DOHH2 (cell line): ENCODE data around the gene ADAT1.
A peak's percentile ranks its signal among the peaks of the same experiment; 100 is the strongest.

ENCODE experiments used
- H3F3A ChIP-seq: fragments of 200-600 bp; sonication (generic), shearing (Covaris generic); 2 replicates; pipeline ENCODE4 v1.6.0; 2016; ENCODE audit warnings: antibody characterized with exemption, mild to moderate bottlenecking; ENCODE audit not compliant: control insufficient read depth, insufficient read depth
- H3K27ac ChIP-seq: fragments of 200-600 bp; sonication (generic); 2 replicates; pipeline ENCODE4 v1.5.1; 2014; ENCODE audit warnings: low read depth, mild to moderate bottlenecking, low read length, moderate library complexity
- H3K27me3 ChIP-seq: fragments of 200-600 bp; sonication (generic); 2 replicates; pipeline ENCODE4 v1.6.1; 2014; ENCODE audit warnings: mild to moderate bottlenecking, low read length, mixed read lengths; ENCODE audit not compliant: control insufficient read depth
- H3K36me3 ChIP-seq: fragments of 200-600 bp; sonication (generic); 2 replicates; pipeline ENCODE4 v1.6.1; 2014; ENCODE audit warnings: mild to moderate bottlenecking, low read length, moderate library complexity, mixed read lengths; ENCODE audit not compliant: control insufficient read depth
- H3K4me1 ChIP-seq: fragments of 200-600 bp; sonication (generic); 2 replicates; pipeline ENCODE4 v1.6.1; 2014; ENCODE audit warnings: mild to moderate bottlenecking, low read length, mixed read lengths; ENCODE audit not compliant: control insufficient read depth
- H3K4me2 ChIP-seq: fragments of 200-600 bp; sonication (generic); 2 replicates; pipeline ENCODE4 v1.6.0; 2014; ENCODE audit warnings: mild to moderate bottlenecking, low read length, moderate library complexity
- H3K4me3 ChIP-seq: fragments of 200-600 bp; sonication (generic); 2 replicates; pipeline ENCODE4 v1.5.1; 2014; ENCODE audit warnings: mild to moderate bottlenecking, low read length, mixed read lengths
- H3K79me2 ChIP-seq: fragments of 200-600 bp; sonication (generic); 2 replicates; pipeline ENCODE4 v1.6.1; 2014; ENCODE audit warnings: mild to moderate bottlenecking, low read length, mixed read lengths; ENCODE audit not compliant: control insufficient read depth
- H3K9me2 ChIP-seq: fragments of 200-600 bp; sonication (generic); replicated peaks from 2 replicates; pipeline ENCODE4 v1.6.1; 2014; ENCODE audit warnings: mild to moderate bottlenecking, low read length, mixed read lengths; ENCODE audit not compliant: control insufficient read depth
- H3K9me3 ChIP-seq: fragments of 200-600 bp; sonication (generic); 2 replicates; pipeline ENCODE4 v1.6.1; 2014; ENCODE audit warnings: antibody characterized with exemption, low read length, mixed read lengths; ENCODE audit not compliant: control insufficient read depth, insufficient read depth
- H4K20me1 ChIP-seq: fragments of 200-600 bp; sonication (generic); 2 replicates; pipeline ENCODE4 v1.6.0; 2014; ENCODE audit warnings: low read depth, mild to moderate bottlenecking, antibody characterized with exemption, low read length, moderate library complexity; ENCODE audit not compliant: control insufficient read depth, insufficient read depth
- CTCF ChIP-seq: fragments of 200-600 bp; sonication (generic); IDR thresholded peaks from one replicate; pipeline ENCODE4 v1.5.1; 2014; ENCODE audit warnings: antibody characterized with exemption, mild to moderate bottlenecking, low read depth, low read length; ENCODE audit not compliant: poor library complexity, severe bottlenecking
- EZH2phosphoT487 ChIP-seq: fragments of 200-600 bp; sonication (generic); IDR thresholded peaks from 2 replicates; pipeline ENCODE4 v1.6.1; 2017; ENCODE audit warnings: borderline replicate concordance, mild to moderate bottlenecking, antibody characterized with exemption, low read length, moderate library complexity, mixed read lengths

Gene ADAT1

GRCh38 chr16:75624921-75625334 is 1.8 kb upstream of the ADAT1 start:
- Histone ChIP-seq H3K4me3 (no peak overlapping the region), H4K20me1 (no peaks in the 10 kb centered on the region), H3K36me3 (peaks cover 66% of the 10 kb centered on the region), H3K27me3 (no peaks in the 10 kb centered on the region), H3F3A (peaks cover 28% of the 10 kb centered on the region), H3K4me1 (peaks cover 19% of the 10 kb centered on the region), H3K9me2 (no peaks in the 10 kb centered on the region), H3K9me3 (no peaks in the 10 kb centered on the region), H3K27ac (no peak overlapping the region), H3K4me2 (no peak overlapping the region), H3K79me2 (peaks cover 23% of the 10 kb centered on the region)
- TF ChIP-seq EZH2phosphoT487 (no peak), CTCF (no peak)

- no peaks in the 10 kb centered on the region for H3K9me3 ChIP-seq
- peaks cover 23% of the 10 kb centered on the region for H3K79me2 ChIP-seq
- no peaks in the 10 kb centered on the region for H4K20me1 ChIP-seq
- no peaks in the 10 kb centered on the region for H3K27me3 ChIP-seq
- no peak for TF ChIP-seq EZH2phosphoT487
- peak; percentile 71 for TF ChIP-seq CTCF
- H3K36me3 ChIP-seq, result peaks cover 58% of the 10 kb centered on the region
- H3K9me2 ChIP-seq, result no peaks in the 10 kb centered on the region
- no peak overlapping the region for H3K27ac ChIP-seq
- H3K4me1 ChIP-seq, result peaks cover 23% of the 10 kb centered on the region
- H3F3A ChIP-seq, result peaks cover 21% of the 10 kb centered on the region
- peak overlapping the region; percentile 93 for H3K4me2 ChIP-seq
- H3K4me3 ChIP-seq, result peak overlapping the region; percentile 96
These were observed 2.0 kb downstream of the ADAT1 start for GRCh38 chr16:75621170-75621477.

- Histone ChIP-seq H3K9me2 (no peaks in the 10 kb centered on the region), H3F3A (peaks cover 15% of the 10 kb centered on the region), H3K4me1 (peaks cover 23% of the 10 kb centered on the region), H3K79me2 (peaks cover 23% of the 10 kb centered on the region), H3K4me2 (peak overlapping the region; percentile 93), H3K27ac (no peak overlapping the region), H3K9me3 (no peaks in the 10 kb centered on the region), H3K36me3 (peaks cover 58% of the 10 kb centered on the region), H3K4me3 (no peak overlapping the region), H3K27me3 (no peaks in the 10 kb centered on the region), H4K20me1 (no peaks in the 10 kb centered on the region)
- no peak for TF ChIP-seq EZH2phosphoT487
- no peak for TF ChIP-seq CTCF
These were observed 2.5 kb downstream of the ADAT1 start for GRCh38 chr16:75620326-75621169.
